Activated CD4-positive, alpha-beta T cell treated with anti-CD3 and anti-CD28 coated beads, Interleukin-2, amount 50 U/mL, for 1 hour (primary cell): ENCODE measurements around the gene MRM3.
"Not testable (repeated sequence)": the region's sequence is repeated elsewhere in the genome, so short reads cannot be mapped to it uniquely, and the experiment has no call there.

Experiments
- DNase-seq: peaks from one replicate; pipeline ENCODE4 v3.0.0-alpha.2; 2020

The MRM3 gene

DNA sequence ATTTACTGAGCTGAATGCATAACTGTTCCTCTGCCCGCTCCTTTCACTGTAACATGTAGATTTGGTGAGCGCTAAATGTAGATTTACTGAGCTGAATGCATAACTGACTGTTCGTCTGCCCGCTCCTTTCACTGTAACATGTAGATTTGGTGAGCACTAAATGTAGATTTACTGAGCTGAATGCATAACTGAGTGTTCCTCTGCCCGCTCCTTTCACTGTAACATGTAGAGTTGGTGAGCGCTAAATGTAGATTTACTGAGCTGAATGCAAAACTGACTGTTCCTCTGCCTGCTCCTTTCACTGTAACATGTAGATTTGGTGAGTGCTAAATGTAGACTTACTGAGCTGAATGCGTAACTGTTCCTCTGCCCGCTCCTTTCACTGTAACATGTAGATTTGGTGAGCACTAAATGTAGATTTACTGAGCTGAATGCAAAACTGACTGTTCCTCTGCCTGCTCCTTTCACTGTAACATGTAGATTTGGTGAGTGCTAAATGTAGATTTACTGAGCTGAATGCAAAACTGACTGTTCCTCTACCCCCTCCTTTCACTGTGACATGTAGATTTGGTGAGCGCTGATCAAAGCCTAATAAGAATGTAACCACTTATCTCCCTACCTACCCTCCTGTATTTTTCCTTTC, 26.7 kb upstream of the MRM3 start:
- not testable (repeated sequence) for DNase-seq

DNA sequence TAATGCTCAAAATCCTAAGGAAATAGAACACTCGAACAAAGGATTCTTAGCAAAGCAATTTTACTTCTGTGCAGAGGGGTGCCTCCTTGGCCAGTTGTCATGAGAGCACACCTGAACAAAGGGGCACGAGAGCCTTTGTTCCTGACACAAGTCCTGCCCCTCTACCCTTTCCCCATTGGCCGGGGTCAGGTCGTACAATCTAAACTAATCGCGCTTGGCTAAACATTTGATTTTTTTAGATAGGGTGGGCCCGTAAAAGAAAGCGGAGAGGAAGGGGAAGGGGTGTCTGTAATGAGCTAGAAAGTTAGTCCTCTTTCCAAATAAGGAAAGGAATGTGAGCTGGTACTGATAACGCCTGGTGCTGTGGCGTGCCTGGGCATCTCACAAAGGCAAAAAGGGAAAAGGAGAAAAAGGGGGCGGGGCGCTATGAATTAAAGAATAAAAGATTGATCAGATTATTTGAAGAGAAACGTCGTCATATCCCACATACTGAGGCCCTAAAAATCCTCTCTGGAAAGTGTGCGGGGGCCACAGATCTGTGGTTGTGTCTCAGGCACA, 26.1 kb upstream of the MRM3 start:
- DNase-seq, result not testable (repeated sequence)

DNA sequence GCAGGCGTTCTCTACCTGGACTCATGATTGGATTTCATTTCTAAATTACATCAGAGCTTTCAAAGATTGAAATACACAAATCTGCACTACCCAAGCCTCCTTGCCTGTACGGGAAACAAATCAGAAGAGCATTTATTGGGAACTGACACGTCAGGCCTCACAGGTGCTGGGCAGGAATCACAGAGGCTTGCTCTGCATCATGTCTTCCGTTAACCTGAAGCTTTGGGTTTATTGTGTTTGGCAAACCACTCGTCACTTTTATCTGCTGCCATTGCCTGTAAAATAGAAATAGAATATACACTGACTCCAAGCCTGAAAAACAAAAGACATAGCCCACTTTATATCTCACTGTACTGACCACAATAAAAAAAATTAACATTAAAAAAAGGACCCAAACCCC, 22.2 kb upstream of the MRM3 start:
- no peak for DNase-seq

DNA sequence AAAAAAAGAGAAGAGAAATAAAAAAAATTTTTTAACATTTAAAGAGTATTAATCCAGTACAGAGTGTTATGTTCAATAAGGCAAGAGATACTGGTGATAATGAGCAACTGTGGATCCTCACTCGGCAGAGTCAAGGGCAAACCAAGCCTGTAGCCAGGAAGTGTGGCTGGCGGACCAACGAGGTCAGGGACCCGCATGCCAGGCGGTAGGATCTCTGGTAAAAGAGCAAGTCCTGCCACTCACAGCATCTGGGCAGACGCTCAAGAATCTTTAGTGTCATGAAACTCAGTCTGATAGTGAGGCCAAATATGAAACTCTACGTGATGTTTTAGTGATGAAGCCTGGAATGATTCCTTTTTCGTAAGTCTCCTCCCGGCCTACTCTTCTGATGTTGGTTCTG, 21.8 kb upstream of the MRM3 start:
- no peak for DNase-seq

DNA sequence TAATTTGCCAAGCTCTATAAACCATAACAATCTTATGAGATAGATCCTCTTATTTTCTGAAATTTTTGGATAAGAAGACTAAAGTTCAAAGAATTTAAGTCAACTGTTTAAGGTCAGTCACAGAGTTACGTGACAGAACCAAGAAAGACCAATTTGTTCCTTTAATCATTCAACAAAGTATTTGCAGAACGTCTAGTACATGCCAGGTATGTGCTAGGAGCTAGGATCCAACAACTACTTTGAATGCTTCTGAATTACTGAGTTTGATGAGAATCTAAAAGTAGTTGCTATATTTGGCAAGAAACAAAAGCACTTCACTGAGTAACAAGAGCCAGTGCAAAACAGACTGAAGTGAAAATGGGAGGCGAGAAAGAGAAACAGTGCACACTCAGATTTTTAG, 15.1 kb upstream of the MRM3 start:
- no peak for DNase-seq

DNA sequence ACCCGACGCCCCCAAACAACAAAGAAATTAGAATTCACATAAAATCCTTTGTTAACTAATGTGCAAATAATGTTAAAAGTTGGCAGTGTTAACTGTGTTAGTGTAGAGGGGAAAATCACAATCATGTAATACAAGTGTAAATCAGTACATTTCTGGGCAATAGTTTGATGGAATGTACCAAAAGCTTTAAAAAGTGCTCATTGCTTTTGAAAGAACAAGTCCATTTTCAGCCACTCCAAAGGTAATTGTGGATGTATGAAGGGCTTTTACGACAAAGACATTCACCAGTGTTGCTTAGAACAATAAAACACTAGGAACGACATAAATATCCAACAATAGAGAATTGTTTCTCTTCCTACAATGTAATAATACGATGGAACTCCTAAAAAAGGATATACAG, 9.1 kb upstream of the MRM3 start:
- DNase-seq, result no peak

DNA sequence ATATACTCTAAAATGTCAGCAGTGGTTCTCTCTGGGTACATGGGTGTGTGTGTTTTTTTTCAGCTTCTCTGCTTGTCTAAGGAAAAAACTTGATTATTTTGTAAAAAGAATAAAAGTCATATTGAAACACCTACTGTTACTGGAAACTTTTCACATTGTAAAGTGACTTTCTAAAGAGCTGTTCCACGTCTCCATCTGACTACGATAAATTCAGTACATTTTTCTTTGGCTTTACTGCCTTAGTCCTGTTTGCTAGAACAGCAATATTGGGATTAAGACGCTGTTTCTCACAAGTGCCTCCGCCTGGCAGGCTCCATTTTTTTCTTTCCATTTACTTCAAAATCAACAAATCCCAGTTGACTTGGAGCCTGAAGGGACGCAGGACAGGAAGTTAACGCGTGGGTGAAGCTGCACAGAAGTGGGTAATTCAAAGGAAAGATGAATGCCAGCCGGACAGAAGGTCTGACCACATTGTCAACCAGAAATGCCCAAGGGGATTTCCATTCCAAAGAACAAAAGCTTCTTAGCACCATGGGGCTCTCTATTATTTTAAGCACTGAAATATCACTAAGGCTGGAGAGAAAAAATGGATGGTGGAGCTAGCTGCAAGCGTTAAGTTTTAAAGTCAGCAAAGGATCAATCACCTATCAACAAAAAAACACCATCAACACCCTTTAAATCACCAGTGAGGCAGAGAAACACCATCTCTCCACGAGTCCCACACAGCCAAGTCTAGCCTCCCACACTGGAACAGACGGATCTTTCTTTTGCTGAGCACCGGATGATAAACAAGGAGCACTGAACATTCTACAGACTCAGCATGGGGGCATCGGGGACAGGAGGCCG, 8.5 kb upstream of the MRM3 start:
- DNase-seq, result no peak

DNA sequence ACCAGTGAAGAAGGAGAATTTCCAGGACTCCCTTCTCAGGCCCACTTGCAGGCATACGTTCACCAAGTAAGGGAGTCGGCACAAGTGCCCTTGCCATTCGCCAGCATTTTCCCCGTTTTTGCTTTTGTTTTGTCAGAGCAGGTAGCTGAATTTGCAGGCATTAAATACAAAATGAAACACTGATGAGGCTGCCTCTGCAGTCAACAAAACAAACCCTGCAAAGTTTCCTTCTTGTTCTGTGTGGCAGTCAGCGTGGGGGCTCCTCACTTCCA, 7.9 kb upstream of the MRM3 start:
- no peak for DNase-seq

DNA sequence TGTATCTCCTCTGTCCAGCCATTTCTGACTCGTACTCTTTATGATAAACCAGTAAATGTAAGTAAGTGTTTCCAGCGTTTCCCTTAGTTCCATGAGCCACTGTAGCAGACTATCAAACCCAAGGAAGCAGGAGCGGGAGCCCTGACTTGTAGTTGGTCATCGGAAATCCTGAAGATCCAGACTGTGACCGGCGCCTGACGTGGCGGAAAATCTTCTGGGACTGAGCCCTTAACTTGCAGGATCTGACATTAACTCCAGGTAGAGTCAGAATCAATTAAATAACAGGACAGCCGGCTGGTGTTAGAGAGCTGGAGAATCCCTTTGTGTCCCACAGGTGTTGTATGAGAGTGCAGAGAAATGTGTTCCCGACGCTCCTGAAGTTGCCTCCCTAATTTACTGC, 4.1 kb upstream of the MRM3 start:
- no peak for DNase-seq

DNA sequence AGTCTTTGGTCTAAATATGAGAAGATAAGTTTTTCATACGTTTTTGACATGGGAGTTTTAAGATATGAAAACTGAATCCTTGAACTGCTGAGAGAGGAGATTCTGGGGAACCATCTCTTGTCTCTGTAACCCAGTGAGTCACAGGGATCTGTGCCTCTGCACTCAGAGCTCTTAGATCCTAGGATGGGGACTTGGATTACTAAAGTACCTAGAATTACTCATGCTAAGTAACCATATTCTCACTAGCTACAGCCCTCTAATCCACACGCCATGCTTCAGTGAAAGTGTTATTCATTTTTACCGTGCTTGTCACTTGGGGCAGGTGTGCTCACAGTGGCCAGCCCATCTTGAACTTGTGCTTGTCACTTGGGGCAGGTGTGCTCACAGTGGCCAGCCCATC, 2.0 kb downstream of the MRM3 start:
- DNase-seq, result no peak

DNA sequence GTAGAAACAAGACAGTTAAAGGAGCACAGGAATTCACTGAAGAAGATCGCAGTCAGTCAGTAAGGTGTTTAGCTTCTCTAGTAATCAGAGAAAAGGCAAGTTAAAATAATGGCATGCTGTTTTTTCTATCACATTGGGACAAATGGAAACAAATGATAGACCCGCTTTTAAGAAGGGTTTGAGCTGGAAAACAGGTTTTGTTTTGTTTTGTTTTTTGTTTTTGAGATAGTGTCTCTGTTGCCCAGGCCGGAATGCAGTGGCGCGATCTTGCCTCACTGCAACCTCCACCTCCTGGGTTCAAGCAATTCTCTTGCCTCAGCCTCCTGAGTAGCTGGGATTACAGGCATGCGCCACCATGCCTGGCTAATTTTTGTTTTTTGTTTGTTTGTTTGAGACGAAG, 3.7 kb downstream of the MRM3 start:
- not testable (repeated sequence) for DNase-seq

DNA sequence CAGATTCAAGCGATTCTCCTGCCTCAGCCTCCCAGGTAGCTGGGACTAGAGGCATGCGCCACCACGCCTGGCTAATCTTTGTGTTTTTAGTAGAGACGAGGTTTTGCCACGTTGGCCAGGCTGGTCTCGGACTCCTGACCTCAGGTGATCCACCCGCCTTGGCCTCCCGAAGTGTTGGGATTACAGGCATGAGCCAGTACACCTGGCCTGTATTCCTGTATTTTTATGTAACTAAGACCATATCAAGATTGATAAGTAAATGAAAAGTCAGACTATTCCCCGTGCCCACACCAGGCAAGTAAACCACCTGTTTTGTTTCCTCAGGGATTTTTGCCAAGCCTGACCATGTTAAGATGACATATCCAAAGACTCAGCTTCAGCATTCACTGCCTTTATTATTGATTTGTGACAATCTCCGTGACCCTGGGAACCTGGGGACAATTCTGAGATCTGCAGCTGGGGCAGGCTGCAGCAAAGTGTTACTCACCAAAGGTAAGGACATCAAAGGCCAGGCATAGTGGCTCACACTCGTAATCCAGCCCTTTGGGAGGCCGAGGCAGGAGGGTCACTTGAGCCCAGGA, 5.6 kb downstream of the MRM3 start:
- no peak for DNase-seq

DNA sequence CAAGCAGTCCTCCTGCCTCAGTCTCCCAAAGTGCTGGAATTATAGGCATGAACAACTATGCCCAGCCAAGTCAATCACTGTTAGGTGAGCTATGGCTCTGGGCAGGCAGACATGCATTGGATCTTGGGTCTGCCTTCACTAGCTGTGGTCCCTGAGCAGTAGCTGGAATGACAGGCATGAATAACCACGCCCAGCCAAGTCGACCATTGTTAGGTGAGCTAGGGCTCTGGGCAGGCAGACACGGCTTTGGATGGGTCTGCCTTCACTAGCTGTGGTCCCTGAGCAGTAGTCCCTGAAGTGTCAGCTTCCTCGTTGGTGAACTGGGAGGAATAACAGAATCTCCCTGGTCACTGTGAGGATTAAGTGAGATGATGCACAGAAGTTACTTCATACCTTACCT, 6.4 kb downstream of the MRM3 start:
- DNase-seq, result no peak

DNA sequence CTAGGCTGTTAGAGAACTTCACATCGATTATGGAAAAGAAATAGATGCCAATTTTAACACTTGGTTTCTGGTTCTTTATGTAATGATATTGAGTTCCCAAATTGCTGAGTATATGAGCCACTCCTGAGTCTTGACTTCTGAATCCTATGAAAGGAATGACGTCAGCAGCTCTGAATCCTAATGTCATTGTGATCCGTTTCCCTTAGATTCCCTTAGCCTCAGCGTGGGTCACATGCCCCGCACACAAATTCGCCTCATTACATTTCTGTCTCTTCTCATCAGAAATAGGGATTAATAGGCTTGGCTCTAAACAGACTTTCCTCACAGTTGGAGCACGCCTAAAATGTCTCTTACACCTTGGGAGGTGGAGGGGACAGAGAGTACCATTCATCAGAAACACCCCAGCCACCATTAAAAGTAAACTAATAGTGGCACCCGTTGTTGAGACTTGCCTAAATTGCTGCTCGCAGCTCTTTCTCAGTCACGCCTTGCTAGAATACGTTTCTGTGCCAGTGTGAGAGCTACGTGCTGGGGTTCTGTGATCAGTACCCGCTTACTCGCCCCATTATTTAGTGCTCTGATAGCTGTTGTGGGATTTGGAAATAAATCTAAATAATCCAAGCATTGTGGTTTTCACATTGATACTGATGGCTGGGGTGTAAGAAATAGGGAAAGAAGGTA, 7.1 kb downstream of the MRM3 start:
- no peak for DNase-seq

DNA sequence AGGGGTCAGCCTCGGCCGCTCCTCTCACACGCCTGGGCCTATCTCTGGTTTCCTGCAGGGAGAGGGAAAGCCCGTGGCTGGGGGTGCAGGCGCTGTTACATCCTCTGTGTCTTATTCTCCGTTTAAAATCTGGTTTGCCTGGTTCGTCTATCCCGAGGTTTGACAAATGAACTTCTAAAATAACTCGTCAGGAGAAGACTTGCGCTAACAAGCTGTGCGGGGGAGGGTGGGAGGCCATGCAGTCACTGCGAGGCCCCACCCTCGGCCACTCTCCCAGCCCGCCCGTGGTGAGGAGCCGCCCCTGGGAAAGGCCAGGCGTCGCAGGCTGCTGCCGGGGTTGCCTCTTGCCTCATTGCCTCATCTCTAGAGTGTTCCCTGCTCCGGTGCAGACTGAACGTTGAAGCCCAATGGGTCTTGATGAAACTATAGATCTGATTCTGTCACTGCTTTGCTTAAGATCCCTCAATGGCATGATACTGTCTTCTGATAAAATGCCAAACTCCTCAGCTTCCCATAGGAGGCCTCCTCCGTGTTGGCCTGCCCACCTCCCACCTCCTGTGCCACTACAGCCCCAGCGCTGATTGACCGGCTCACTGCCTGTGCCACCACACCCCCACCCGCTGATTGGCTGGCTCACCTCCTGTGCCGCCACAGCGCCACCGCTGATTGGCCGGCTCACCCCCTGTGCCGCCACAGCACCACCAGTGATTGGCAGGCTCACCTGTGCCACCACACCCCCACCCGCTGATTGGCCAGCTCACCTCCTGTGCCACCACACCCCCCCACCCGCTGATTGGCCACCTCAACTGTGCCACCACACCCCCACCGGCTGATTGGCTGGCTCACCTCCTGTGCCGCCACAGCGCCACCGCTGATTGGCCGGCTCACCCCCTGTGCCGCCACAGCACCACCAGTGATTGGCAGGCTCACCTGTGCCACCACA, 8.0 kb downstream of the MRM3 start:
- DNase-seq, result not testable (repeated sequence)

DNA sequence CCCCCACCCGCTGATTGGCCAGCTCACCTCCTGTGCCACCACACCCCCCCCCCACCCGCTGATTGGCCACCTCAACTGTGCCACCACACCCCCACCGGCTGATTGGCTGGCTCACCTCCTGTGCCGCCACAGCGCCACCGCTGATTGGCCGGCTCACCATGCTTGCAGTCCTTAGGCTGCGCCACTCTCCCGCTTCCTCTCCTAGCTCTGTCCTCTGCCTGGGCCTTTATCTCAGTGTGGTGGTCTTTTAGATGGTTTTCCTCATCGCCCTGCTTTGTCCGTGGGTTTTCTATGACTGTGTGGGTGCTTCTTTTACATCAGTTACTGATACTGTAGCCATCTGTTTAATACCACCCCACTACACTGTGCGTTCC, 8.7 kb downstream of the MRM3 start:
- DNase-seq, result not testable (repeated sequence)

DNA sequence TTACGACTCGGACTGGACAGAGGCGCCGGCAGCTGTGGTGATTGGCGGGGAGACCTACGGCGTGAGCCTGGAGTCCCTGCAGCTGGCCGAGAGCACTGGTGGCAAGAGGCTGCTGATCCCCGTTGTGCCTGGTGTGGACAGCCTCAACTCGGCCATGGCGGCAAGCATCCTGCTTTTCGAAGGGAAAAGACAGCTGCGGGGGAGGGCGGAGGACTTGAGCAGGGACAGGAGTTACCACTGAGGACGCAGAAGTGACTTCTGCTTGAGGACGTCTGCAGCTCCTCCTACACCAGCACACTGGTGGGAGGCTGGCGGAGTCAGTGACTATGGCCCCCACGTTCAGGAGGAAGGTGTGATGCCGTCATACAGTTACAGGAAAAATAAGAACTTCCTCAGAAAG, 9.7 kb downstream of the MRM3 start:
- no peak for DNase-seq

DNA sequence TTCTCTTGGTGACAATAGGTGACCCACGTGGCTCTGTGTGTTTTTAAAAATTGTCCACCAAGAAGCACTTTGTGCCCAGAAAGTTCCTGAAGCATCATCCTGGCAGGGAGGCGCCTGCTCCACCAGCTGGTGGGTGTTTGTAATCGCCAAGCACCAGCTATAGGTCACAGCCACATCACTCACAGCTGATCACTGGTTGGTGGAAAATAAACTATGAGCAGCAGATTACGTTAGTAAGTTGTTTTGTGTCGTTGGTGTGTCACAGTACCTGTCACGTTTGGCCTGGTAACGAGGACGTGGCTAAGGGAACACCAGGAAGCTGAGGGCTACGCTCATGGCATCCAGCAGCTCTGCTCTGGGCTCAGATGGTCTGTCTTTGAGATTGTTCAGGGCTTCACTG, 10.1 kb downstream of the MRM3 start:
- DNase-seq, result no peak

DNA sequence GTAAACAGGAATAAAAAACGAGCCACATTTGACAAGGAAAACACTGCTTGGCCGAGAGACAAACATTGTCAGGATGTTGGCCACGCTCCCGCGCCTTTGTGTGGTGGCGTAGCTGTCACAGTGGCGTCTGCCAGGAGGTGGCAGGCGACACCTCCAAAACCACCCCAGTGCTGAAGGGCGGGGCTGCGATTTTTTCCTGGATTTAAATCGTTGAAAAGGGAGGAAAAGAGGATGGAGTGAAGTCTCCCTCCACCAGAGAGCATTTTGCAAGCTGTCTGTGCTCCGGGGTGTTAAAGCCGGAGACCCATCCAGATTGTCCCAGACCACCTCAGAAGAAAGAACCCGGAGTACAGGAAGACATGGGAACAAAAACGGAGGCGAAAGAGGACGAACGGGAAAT, 12.7 kb downstream of the MRM3 start:
- peak; percentile 44 for DNase-seq

DNA sequence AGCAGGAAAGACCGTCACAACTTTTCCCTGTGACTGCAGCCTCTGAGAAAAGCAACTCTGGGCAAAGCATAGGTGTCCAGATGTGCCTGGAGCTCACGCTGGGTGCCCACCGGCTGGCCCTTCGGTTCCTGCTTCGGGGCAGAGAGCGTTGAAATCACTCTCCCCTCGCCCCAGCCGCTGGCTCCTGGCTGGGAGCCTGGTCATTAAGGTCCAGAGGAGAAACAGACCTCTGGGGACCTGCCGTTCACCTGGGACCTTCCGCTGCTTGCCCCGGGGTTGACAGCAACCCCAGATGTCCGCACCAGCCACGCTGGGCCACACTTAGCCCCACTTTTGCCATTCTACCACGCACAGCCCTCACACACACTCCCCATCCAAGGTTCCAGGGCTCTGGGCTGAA, 13.1 kb downstream of the MRM3 start:
- no peak for DNase-seq

DNA sequence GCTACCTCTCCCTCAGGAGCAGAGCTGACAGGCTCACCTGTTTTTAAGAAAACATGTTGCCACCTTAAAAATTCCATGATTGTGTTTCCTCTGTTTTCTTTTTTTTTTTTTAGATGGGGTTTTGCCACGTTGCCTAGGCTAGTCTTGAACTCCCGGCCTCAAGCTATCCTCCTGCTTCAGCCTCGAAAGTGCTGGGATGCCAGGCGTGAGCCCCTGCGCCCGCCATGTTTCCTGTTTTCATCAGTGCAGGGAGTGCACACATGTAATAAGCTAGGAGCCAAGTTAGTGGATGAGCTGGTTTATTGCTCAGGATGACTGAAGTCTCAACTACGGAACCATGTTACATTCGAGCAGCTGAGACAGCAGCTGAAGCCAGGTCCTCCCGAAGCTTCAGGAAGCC, 13.6 kb downstream of the MRM3 start:
- DNase-seq, result no peak

DNA sequence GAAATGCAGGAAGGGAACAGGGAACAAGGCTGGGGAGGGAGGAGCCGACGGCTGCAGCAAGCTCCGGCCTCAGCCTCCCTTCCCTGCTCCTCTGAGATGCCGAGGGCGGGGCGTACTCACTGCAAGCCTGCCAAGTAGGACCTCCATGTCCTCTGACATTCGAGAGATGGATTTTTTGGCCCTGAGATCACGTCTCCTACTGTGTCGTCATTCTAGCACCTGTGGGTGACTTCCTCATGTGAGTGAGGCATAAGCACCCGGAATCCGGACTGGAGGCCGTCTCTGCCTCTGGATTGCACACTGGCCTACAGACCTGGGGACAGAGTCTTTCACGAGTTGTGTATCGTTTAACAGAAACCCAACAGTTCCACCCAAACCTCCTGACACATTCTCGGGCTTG, 14.5 kb downstream of the MRM3 start:
- no peak for DNase-seq
